Muscle layer of colon (tissue), 2 donors: ENCODE measurements around the gene FAM117B.
"Not testable (repeated sequence)": the region's sequence is repeated elsewhere in the genome, so short reads cannot be mapped to it uniquely, and the experiment has no call there.

Experiments
- H3K27ac ChIP-seq: one replicate; pipeline ENCODE4 v1.7.0; 2013; ENCODE audit warnings: low read depth, mild to moderate bottlenecking, low read length, moderate library complexity
- H3K27me3 ChIP-seq, 2 donors: one replicate each; pipeline ENCODE4 v1.7.0; 2013; ENCODE audit warnings: low read length in 2 of 2, mild to moderate bottlenecking in 2 of 2; ENCODE audit not compliant: insufficient read depth in 2 of 2, control insufficient read depth in 1 of 2
- H3K36me3 ChIP-seq: one replicate; pipeline ENCODE4 v1.7.0; 2013; ENCODE audit warnings: mild to moderate bottlenecking, low read length; ENCODE audit not compliant: insufficient read depth
- H3K4me1 ChIP-seq: one replicate; pipeline ENCODE4 v1.7.0; 2013; ENCODE audit warnings: mild to moderate bottlenecking, low read length; ENCODE audit not compliant: insufficient read depth
- H3K4me3 ChIP-seq, 2 donors: one replicate each; pipeline ENCODE4 v1.7.0; 2013; ENCODE audit warnings: low read length in 2 of 2, low read depth in 1 of 2, mild to moderate bottlenecking in 1 of 2, moderate library complexity in 1 of 2
- H3K9ac ChIP-seq: one replicate; pipeline ENCODE4 v1.7.0; 2013; ENCODE audit warnings: low read length
- H3K9me3 ChIP-seq: one replicate; pipeline ENCODE4 v1.7.0; 2013; ENCODE audit warnings: mild to moderate bottlenecking, low read length
- donor health status: abdominal sarcoma.
- donor health status: Adenocarcinoma of cecum.

FAM117B gene

DNA sequence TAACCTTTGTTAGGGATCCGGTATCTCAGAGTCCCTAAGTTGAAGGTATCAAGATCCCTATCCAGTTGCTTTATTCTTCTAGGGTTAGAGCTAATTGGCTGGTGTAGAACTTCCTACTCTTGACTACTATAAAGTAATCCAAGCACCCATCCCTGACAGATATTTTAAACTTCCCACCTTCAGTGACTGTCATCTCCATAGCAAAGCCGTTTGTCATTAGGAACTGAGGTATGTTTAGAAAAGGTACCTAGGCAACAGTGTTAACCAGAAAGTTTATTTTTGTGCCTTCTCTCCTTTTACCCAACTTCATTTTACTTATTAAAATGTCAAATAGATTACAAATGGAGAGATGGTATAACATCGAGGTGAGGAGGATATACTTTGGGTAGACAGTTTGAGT, 4.5 kb downstream of the FAM117B start:
- no peaks in the 10 kb centered on the region for H3K36me3 ChIP-seq
- peaks cover 5% of the 10 kb centered on the region for H3K4me1 ChIP-seq
- H3K9me3 ChIP-seq: no peaks in the 10 kb centered on the region
- H3K27me3 ChIP-seq: no peaks in the 10 kb centered on the region
- no peak overlapping the region for H3K27ac ChIP-seq
- no peak overlapping the region for H3K9ac ChIP-seq
- no peak overlapping the region for H3K4me3 ChIP-seq

DNA sequence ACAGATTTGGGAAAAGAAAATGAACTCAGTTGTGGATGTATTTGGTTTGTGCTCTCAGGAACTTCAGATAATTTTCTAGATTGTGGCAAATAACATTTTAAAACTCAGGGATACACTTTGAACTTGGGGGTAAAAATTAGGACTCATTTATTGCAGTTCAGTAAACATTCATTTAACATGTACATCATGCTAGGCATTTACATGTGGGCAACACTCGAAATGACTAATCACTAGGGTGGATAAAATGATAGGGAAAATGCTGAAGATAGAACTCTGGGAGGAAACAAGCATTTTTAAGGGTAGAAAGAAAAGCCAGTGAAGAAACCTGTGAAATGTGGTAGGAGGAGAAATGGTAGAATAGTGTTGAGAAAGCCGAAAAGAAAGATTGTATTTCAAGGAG, 7.8 kb downstream of the FAM117B start:
- Histone ChIP-seq H3K27ac (no peak overlapping the region), H3K27me3 (no peaks in the 10 kb centered on the region), H3K9me3 (no peaks in the 10 kb centered on the region), H3K9ac (no peak overlapping the region), H3K4me3 (no peak overlapping the region), H3K36me3 (no peaks in the 10 kb centered on the region), H3K4me1 (no peaks in the 10 kb centered on the region)

DNA sequence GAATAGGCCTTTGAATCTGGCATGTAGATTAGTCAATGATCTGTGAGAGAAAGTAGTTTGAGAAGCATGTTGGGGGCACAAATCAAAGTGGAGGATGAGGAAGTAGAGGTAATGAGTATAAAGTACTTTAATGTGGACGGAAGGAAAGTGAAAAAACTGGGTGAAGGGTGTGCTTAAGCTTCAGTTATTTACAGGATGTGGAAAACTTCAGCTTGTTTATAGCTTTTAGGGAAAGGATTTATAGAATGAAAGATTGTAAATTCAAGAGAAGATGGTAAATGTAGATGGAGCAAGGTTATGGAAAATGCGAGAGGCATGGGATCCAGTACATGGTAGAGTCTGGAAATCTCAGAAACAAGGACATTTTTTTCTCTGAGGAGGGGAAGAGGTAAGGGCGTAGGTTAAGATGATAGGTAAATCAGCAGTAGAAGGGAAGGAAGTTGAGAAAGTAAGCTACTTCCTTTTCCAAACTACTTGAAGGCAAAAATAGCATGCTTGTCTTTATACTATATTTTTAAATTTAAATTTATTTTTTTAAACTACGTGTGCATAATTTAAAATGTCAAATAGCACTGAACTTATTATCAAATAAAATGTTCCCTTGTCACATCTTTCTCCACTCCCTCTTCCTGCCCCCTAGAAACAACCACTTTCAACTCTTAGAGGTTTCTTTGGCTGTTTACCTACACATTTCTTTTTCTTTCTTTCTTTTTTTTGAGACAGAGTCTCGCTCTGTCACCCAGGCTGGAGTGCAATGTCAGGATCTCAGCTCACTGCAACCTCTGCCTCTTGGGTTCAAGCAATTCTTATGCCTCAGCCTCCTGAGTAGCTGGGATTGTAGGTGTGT, 8.5 kb downstream of the FAM117B start:
- Histone ChIP-seq H3K9me3 (no peaks in the 10 kb centered on the region), H3K4me3 (no peak overlapping the region), H3K9ac (no peak overlapping the region), H3K4me1 (no peaks in the 10 kb centered on the region), H3K27ac (no peak overlapping the region), H3K36me3 (no peaks in the 10 kb centered on the region), H3K27me3 (no peaks in the 10 kb centered on the region)

DNA sequence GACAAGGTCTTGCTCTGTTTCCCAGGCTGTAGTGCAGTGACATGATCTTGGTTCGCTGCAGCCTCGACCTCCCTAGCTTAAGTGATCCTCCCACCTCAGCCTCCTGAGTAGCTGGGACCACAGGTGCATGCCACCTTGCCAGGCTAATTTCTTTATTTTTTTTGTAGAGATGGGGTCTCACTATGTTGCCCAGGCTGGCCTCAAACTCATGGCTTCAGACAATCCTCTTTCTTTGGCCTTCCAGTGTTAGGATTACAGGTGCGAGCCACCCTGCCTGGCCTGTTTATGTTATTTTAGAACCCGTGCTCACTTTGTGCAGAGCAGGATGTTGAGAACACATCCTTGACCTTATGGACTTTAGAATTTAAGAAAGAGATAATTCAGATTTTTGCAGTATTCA, 17.4 kb downstream of the FAM117B start:
- H3K4me3 ChIP-seq: no peak overlapping the region
- H3K9ac ChIP-seq: no peak overlapping the region
- H3K4me1 ChIP-seq: no peaks in the 10 kb centered on the region
- H3K27ac ChIP-seq: no peak overlapping the region
- H3K36me3 ChIP-seq: no peaks in the 10 kb centered on the region
- no peaks in the 10 kb centered on the region for H3K27me3 ChIP-seq
- H3K9me3 ChIP-seq: no peaks in the 10 kb centered on the region

DNA sequence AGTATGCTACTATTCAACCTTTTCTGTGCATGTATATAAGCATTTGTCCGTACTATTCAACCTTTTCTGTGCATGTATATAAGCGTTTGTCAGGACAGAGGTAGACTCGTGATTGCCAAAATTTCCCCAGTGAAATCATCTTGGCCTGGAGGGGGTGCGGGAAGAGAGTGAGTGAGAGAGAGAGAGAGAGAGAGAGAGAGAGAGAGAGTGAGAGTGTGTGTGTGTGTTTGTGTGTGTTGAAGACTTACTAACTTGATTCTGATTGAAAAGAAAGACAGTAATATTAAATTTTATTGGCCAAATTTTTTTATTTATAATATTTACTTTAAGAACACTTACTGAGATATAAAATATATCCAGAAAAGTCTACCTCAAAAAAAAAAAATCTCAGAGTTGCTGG, 19.1 kb downstream of the FAM117B start:
- Histone ChIP-seq H3K36me3 (no peaks in the 10 kb centered on the region), H3K4me1 (no peaks in the 10 kb centered on the region), H3K9ac (no peak overlapping the region), H3K4me3 (no peak overlapping the region), H3K27me3 (no peaks in the 10 kb centered on the region), H3K27ac (no peak overlapping the region), H3K9me3 (no peaks in the 10 kb centered on the region)

DNA sequence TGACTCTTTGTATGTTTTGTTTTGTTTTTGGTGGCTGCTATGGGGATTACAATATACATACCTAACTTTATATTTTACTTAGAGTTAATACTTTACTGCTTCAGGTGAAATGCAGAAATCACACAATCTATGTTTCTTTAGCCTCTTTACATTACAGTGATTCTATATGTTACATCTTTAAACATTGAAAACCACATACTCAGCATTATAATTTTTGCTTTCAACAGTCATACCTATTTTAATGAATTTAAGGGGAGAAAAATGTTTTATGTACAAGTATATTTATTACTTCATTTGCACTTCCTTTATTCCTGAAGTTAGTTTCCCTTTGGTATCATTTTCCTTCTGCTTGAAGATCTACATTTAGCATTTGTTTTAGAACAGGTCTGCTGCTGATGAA, 23.1 kb downstream of the FAM117B start:
- Histone ChIP-seq H3K4me1 (no peaks in the 10 kb centered on the region), H3K9me3 (no peaks in the 10 kb centered on the region), H3K9ac (no peak overlapping the region), H3K36me3 (no peaks in the 10 kb centered on the region), H3K4me3 (no peak overlapping the region), H3K27me3 (no peaks in the 10 kb centered on the region), H3K27ac (no peak overlapping the region)

DNA sequence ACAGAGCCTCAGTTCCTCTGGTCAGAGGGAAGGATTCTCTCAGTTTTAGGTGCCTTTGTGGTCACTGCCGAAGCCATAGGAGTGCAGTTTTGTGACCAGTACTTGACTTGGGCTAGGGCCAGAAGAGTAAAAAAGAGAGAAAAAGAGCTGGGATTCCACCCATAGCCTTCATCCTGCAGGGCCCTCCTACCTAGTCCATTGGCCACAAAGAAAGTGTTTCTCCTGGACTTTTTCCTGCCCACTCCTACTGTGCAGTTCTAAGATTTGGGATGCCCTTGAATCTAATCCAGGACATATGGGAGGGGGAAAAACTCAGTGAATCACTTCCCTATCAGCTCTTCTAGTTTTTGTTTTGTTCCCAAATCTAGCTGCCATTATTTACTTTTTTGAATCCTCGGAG, 26.0 kb downstream of the FAM117B start:
- Histone ChIP-seq H3K27me3 (no peaks in the 10 kb centered on the region), H3K9ac (no peak overlapping the region), H3K27ac (no peak overlapping the region), H3K36me3 (no peaks in the 10 kb centered on the region), H3K4me3 (no peak overlapping the region), H3K9me3 (no peaks in the 10 kb centered on the region), H3K4me1 (no peaks in the 10 kb centered on the region)

DNA sequence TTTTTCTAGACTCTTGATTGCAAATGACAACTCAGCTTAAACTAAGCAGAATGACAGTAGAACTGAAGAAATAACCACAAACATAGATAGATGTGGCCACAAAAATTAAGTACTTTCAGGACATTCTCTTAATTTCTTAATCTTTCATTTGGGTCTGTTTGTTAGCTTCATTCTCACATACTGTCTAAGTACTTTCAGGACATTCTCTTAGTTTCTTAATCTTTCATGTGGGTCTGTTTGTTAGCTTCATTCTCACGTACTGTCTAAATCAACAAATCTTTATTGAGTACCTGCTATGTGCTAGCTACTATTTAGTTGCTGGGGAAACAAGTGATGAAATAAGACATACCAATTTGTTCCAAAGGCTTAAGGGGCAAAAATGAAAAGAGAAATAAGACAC, 35.1 kb downstream of the FAM117B start:
- Histone ChIP-seq H3K9ac (no peak overlapping the region), H3K4me3 (no peak overlapping the region), H3K36me3 (no peaks in the 10 kb centered on the region), H3K27me3 (no peaks in the 10 kb centered on the region), H3K9me3 (no peaks in the 10 kb centered on the region), H3K4me1 (no peaks in the 10 kb centered on the region), H3K27ac (no peak overlapping the region)

DNA sequence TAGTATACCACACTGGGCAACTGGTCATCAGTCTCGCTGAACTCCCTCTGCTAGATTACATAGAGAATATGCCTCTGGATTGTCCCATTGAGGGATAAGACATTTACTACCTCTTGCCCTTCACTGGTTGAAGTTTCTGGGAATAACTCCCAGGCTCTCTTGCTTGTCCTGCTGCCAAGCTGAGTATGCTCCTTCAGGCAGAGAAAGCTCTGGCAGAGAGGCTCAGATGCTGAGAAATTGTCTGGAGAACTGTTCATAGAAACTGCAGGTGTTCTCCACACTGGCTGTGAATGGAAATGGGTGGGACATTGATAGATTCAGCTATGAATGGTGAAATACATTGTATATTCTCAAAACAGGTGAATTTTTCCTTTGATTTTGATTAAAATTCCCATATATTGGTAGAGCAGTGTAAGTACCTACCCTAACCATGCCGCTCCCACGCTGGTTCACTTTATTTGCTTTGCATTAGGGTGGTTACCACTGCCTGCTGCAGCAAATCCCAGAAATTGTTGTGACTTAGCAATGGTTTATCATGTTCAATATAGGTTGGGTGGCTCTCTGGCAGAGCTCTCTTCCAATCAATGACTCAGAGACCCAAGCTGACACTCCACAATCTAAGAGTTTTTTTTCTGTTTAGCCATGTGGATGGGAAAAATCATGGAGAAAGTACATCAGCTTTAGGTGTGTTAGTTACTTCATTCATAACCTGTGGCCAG, 36.7 kb downstream of the FAM117B start:
- Histone ChIP-seq H3K27ac (no peak overlapping the region), H3K9ac (no peak overlapping the region), H3K27me3 (no peaks in the 10 kb centered on the region), H3K36me3 (no peaks in the 10 kb centered on the region), H3K4me3 (no peak overlapping the region), H3K9me3 (no peaks in the 10 kb centered on the region), H3K4me1 (no peaks in the 10 kb centered on the region)

DNA sequence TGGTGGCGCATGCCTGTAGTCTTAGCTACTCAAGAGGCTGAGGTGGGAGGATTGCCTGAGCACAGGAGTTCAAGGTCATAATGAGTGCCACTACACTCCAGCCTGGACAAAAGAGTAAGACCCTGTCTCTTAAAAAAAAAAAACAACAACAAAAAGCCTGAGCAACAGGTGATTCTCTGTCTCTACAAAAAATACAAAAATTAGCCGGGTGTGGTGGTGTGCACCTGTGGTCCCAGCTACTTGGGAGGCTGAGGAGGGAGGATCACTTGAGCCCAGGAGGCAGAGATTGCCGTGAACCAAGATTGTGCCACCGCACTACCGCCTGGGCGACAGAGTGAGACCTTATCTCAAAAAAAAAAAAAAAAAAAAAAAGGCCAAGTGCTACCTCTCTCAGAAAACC, 40.3 kb downstream of the FAM117B start:
- H3K4me3 ChIP-seq, H3K27me3 ChIP-seq, H3K36me3 ChIP-seq, H3K9me3 ChIP-seq, H3K27ac ChIP-seq, H3K4me1 ChIP-seq, H3K9ac ChIP-seq: not testable (repeated sequence)

DNA sequence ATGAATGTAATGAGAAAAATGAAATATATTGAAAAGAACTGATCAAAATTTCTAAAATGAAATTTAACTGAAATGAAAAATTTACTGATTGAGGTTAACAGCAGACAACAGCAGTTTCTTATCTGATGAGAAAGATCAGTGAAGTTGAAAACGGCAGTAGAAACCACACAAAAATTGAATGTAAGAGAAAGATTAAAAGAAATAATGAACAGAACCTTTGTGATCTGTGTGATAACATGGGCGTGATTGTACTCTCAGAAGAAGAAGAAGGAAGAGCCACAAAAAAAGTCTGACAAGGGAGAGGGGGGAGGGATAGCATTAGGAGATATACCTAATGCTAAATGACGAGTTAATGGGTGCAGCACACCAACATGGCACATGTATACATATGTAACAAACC, 45.2 kb downstream of the FAM117B start:
- no peaks in the 10 kb centered on the region for H3K4me1 ChIP-seq
- no peaks in the 10 kb centered on the region for H3K27me3 ChIP-seq
- no peak overlapping the region for H3K4me3 ChIP-seq
- no peak overlapping the region for H3K27ac ChIP-seq
- no peak overlapping the region for H3K9ac ChIP-seq
- H3K36me3 ChIP-seq: no peaks in the 10 kb centered on the region
- H3K9me3 ChIP-seq: no peaks in the 10 kb centered on the region

DNA sequence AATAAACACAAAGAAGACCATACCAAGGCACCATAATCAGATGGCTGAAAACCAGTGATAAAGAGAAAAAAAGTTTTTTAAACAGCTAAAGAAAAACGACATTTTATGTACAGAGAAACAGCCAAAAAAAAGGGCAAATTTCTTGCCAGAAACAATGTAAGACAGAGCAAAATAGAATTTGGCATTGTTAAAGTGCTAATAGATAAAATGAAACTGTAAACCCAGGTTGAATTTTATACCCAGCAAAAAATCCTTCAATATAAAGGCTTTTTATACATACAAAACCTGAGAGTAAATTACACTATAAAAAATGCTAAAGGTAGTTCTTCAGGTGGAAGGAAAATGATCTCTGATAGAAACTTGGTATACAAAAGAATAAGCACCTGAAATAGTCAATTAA, 45.7 kb downstream of the FAM117B start:
- no peaks in the 10 kb centered on the region for H3K27me3 ChIP-seq
- H3K27ac ChIP-seq: no peak overlapping the region
- no peaks in the 10 kb centered on the region for H3K36me3 ChIP-seq
- no peak overlapping the region for H3K4me3 ChIP-seq
- no peaks in the 10 kb centered on the region for H3K4me1 ChIP-seq
- H3K9me3 ChIP-seq: no peaks in the 10 kb centered on the region
- no peak overlapping the region for H3K9ac ChIP-seq
